ENCODE measurements around the gene PLSCR5.

PLSCR5 gene

GRCh38 chr3:146536681-146537080 is 68.5 kb downstream of the PLSCR5 start:
- H3K27ac ChIP-seq, result no peak overlapping the region
- no peaks in the 10 kb centered on the region; the same call in none of the 2 replicates for H3K36me3 ChIP-seq
- DNase-seq, result no peak
- peaks cover 3% of the 10 kb centered on the region for H3K9me3 ChIP-seq (ENCODE audit: severe bottlenecking)
- no peak for TF ChIP-seq CTCF (IDR thresholded peaks at IDR 0.05; ENCODE audit: low read depth, low read length)
- H3K27me3 ChIP-seq (ENCODE audit: insufficient read depth, low read depth, severe bottlenecking), result no peaks in the 10 kb centered on the region
- no peak overlapping the region for H3K4me3 ChIP-seq (ENCODE audit: low read depth, low read length)
